PC-3 (cell line): Measurements from ENCODE around the gene UMAD1.

Experiments used
- CTCF ChIP-seq: fragments of 300-600 bp; sonication (generic); conservative IDR thresholded peaks from 2 replicates; pipeline ENCODE4 v1.5.1; 2017; ENCODE audit warnings: antibody characterized with exemption, low read depth, mild to moderate bottlenecking, low read length
- EZH2phosphoT487 ChIP-seq: fragments of 300-600 bp; sonication (generic); IDR thresholded peaks from 2 replicates; pipeline ENCODE4 v1.6.1; 2018; ENCODE audit warnings: mild to moderate bottlenecking, antibody characterized with exemption, low read length, borderline replicate concordance

- no peak for TF ChIP-seq CTCF
- no peak for TF ChIP-seq EZH2phosphoT487
These were observed 278.3 kb downstream of the UMAD1 start for GRCh38 chr7:7918736-7919448.
